Gastrocnemius medialis (tissue), 4 donors: Measurements from ENCODE around the gene BHLHA15. TPM values are rescaled to one million over a fixed set of nuclear protein-coding genes. Genes with fewer than 3 reads are reported as not detected.

ENCODE experiments used
- ATAC-seq, 2 donors: fragments of 150-250 bp; one replicate each; pipeline ENCODE4 v1.9.1; 2016
- DNase-seq, 2 donors: peaks; one replicate each; pipeline ENCODE4 v3.0.0-alpha.2; 2019
- H3K27ac ChIP-seq, 4 donors: fragments of 200-600 bp; sonication (generic); 1 replicate in 1 of 4; 2 replicates in 3 of 4; pipeline ENCODE4 v1.5.1; 2016 to 2018; ENCODE audit warnings: mild to moderate bottlenecking in 2 of 4, moderate library complexity in 1 of 4
- H3K27me3 ChIP-seq, 3 donors: fragments of 200-600 bp; sonication (generic) in 2 of 3; 1 replicate in 1 of 3; 2 replicates in 2 of 3; pipeline versions ENCODE4 v1.5.1 to v1.6.0; 2016 to 2019; ENCODE audit warnings: mild to moderate bottlenecking in 1 of 3, moderate library complexity in 1 of 3
- H3K36me3 ChIP-seq, 2 donors: fragments of 200-600 bp; sonication (generic) in 1 of 2; one replicate each; pipeline ENCODE4 v1.5.1; 2017 to 2018
- H3K4me1 ChIP-seq, 2 donors: fragments of 200-600 bp; sonication (generic) in 1 of 2; one replicate each; pipeline ENCODE4 v1.5.1; 2016 to 2017; ENCODE audit warnings: mild to moderate bottlenecking in 2 of 2
- H3K4me3 ChIP-seq, 4 donors: fragments of 200-600 bp; sonication (generic) in 3 of 4; 1 replicate in 1 of 4; 2 replicates in 3 of 4; pipeline ENCODE4 v1.5.1; 2016 to 2019; ENCODE audit warnings: mild to moderate bottlenecking in 2 of 4
- H3K9me3 ChIP-seq, 3 donors: fragments of 200-600 bp; sonication (generic) in 2 of 3; 1 replicate in 1 of 3; 2 replicates in 2 of 3; pipeline ENCODE4 v1.5.1; 2016 to 2019
- CTCF ChIP-seq, 5 experiments: fragments of 450-650 bp in 3 of 5; fragments of 200-600 bp in 2 of 5; sonication (generic) in 2 of 5; IDR thresholded peaks in 4 of 5; conservative IDR thresholded peaks in 1 of 5; 1 replicate in 4 of 5; 2 replicates in 1 of 5; pipeline ENCODE4 v1.5.1; 2016 to 2019; ENCODE audit warnings: antibody characterized with exemption in 5 of 5, mild to moderate bottlenecking in 3 of 5, moderate library complexity in 3 of 5
- POLR2A ChIP-seq, 2 donors: fragments of 450-650 bp; IDR thresholded peaks; one replicate each; pipeline ENCODE4 v1.6.1; 2017; ENCODE audit warnings: antibody characterized with exemption in 2 of 2, mild to moderate bottlenecking in 2 of 2, moderate library complexity in 2 of 2
- in situ Hi-C, 4 donors: fragments of 200-750 bp; cut with MboI; loops; one replicate each; pipeline versions ENCODE4 v1.15.0 to v1.8.0; 2017; ENCODE audit warnings: low sequenced_read_pairs in 4 of 4
- intact Hi-C: fragments of 100-400 bp; cut with DNase I; formaldehyde crosslinking; loops from one replicate; pipeline ENCODE4 v1.15.1; 2023; ENCODE audit warnings: low total_unique reads
- total RNA-seq, 4 donors: library from RNA; depleted of rRNA; stranded (reverse); fragments of >200 nt; gene quantifications; one replicate each; pipeline versions ENCODE4 v1.1.0 to v1.2.3, GENCODE V29; 2016

The BHLHA15 gene
- total RNA-seq, 4 donors from 2014 or later = 1.6 to 2.1 (median 1.8) TPM; not detected in 1

- Histone ChIP-seq H3K9me3 (no peaks in the 10 kb centered on the region), H3K4me3 (no peak overlapping the region), H3K36me3 (peaks cover 2 to 30% of the 10 kb centered on the region in 2 donors), H3K27ac (no peak overlapping the region), H3K27me3 (peaks cover 0 to under 1% (median under 1%) of the 10 kb centered on the region in 3 donors), H3K4me1 (no peaks in the 10 kb centered on the region)
- TF ChIP-seq CTCF (IDR thresholded peaks at IDR 0.05 in 4 of 5, conservative IDR thresholded peaks at IDR 0.05 in 1 of 5) = no peak
- TF ChIP-seq POLR2A (IDR thresholded peaks at IDR 0.05) = no peak
- DNase-seq (no peak), ATAC-seq (no peak)
- intact Hi-C loops = no loop called here
- in situ Hi-C loops = no loop called here
These were observed 5.9 kb upstream of the BHLHA15 start for GRCh38 chr7:98205162-98205845.

DNA sequence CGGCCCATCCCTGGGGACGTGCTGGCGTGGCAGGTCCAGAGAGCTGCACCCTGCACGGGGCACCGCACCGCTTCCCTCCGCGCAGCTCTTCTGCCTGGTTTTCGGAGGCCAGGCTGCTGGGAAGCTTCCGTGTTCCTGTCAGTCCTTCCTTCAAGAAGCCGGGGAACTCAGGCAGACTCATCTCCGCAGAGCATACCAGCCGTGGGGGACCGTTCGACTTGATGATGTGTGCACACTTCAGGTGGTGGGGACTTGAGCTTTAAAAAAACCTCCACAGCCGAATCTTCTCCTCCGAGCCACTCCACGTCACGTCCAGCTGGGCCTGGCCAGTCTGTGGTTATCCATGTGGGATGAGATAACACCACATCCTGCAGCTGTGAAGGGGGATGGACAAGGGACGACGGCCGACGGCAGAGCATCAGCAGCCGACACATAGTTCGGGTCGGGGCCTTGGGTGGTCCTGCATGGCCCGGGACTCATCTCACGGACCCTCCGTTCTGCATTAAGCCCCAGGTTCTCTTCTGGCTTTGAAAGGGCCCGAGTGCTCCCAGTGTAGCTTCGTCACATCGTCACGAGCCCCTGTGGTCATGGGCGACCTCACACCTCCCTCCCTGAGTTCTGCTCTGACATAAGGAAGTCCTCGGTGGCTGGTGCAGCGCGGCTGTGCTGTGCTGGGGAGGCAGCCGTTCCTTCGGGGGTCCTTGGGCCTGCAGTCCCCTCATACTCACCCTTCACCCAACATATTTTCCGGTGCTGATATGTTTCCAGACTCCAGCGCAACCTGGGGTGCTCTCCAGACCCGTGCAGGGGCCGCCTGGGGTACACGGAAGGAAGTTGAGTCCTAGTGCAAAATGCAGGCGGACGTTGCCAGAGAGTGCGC, 4.5 kb upstream of the BHLHA15 start:
- peaks cover 3 to 10% (median 9%) of the 10 kb centered on the region in 3 donors for H3K27me3 ChIP-seq
- no peak overlapping the region for H3K4me3 ChIP-seq
- H3K9me3 ChIP-seq = no peaks in the 10 kb centered on the region
- ATAC-seq (no peak), DNase-seq (no peak)
- peaks cover 2 to 30% of the 10 kb centered on the region in 2 donors for H3K36me3 ChIP-seq
- peaks cover 0 to 4% of the 10 kb centered on the region in 2 donors for H3K4me1 ChIP-seq
- TF ChIP-seq POLR2A (IDR thresholded peaks at IDR 0.05) (no peak), CTCF (IDR thresholded peaks at IDR 0.05 in 4 of 5, conservative IDR thresholded peaks at IDR 0.05 in 1 of 5) (no peak)
- in situ Hi-C loops (no loop called here), intact Hi-C loops (no loop called here)
- no peak overlapping the region for H3K27ac ChIP-seq

GRCh38 chr7:98209166-98209920, 1.9 kb upstream of the BHLHA15 start:
- Histone ChIP-seq H3K36me3 (peaks cover 2 to 29% of the 10 kb centered on the region in 2 donors), H3K9me3 (no peaks in the 10 kb centered on the region), H3K27me3 (peaks cover 6 to 13% (median 11%) of the 10 kb centered on the region in 3 donors), H3K4me1 (peaks cover 0 to 4% of the 10 kb centered on the region in 2 donors), H3K4me3 (no peak overlapping the region), H3K27ac (no peak overlapping the region)
- DNase-seq (peak in 1 of 2 donors; percentile 6), ATAC-seq (no peak)
- intact Hi-C loops = no loop called here
- in situ Hi-C loops = no loop called here
- TF ChIP-seq POLR2A (IDR thresholded peaks at IDR 0.05) (no peak), CTCF (IDR thresholded peaks at IDR 0.05 in 4 of 5, conservative IDR thresholded peaks at IDR 0.05 in 1 of 5) (no peak)

DNA sequence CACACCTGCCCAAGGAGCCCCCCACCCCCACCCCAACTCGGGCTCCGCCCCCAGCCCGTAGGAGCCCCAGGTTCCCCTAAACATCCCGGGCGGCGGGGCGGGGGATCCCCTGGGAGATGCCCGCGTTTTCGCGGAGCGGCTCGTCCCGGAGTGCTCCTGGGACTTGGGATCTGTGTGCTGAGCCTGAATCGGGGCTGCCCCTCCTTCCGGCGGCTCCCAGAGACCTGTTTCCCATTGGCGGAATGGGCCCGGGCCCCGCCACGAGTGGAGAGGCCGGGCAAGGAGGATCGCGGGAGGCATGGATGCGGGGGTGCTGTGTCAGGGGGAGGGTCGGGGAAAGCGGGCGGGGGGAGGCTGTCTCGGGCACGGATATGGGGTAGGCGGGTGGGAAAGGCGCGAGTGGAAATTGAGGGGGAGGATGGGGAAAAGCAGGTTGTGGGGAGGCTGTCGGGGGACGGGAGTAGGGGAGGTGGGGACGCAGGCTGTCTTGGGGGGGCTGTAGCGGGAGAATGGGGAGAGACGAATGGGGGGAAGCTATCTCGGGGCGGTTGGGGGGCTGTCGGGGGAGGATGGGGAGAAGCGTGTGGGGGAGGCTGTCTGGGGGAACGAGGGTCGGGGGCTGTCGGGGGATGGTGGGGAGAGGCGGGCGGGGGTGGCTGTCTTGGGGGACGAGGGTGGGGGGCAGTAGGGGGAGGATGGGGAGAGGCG, 572 bp upstream of the BHLHA15 start:
- Histone ChIP-seq H3K36me3 (peaks cover 0 to 18% of the 10 kb centered on the region in 2 donors), H3K27ac (no peak overlapping the region), H3K9me3 (no peaks in the 10 kb centered on the region), H3K27me3 (peaks cover 6 to 13% (median 11%) of the 10 kb centered on the region in 3 donors), H3K4me3 (peak overlapping the region in 3 of 4 donors; percentile 35 to 46 (median 36)), H3K4me1 (peaks cover 0 to 4% of the 10 kb centered on the region in 2 donors)
- in situ Hi-C loops = no loop called here
- ATAC-seq (no peak), DNase-seq (peak in 1 of 2 donors; percentile 7)
- intact Hi-C loops = no loop called here
- TF ChIP-seq CTCF (IDR thresholded peaks at IDR 0.05 in 4 of 5, conservative IDR thresholded peaks at IDR 0.05 in 1 of 5) (no peak), POLR2A (IDR thresholded peaks at IDR 0.05) (no peak)
